DOHH2 (cell line): Measurements from ENCODE around the gene ATP7A.

Experiments
- H3F3A ChIP-seq: fragments of 200-600 bp; sonication (generic), shearing (Covaris generic); 2 replicates; pipeline ENCODE4 v1.6.0; 2016; ENCODE audit warnings: antibody characterized with exemption, mild to moderate bottlenecking; ENCODE audit not compliant: control insufficient read depth, insufficient read depth
- H3K27ac ChIP-seq: fragments of 200-600 bp; sonication (generic); 2 replicates; pipeline ENCODE4 v1.5.1; 2014; ENCODE audit warnings: low read depth, mild to moderate bottlenecking, low read length, moderate library complexity
- H3K27me3 ChIP-seq: fragments of 200-600 bp; sonication (generic); 2 replicates; pipeline ENCODE4 v1.6.1; 2014; ENCODE audit warnings: mild to moderate bottlenecking, low read length, mixed read lengths; ENCODE audit not compliant: control insufficient read depth
- H3K36me3 ChIP-seq: fragments of 200-600 bp; sonication (generic); 2 replicates; pipeline ENCODE4 v1.6.1; 2014; ENCODE audit warnings: mild to moderate bottlenecking, low read length, moderate library complexity, mixed read lengths; ENCODE audit not compliant: control insufficient read depth
- H3K4me1 ChIP-seq: fragments of 200-600 bp; sonication (generic); 2 replicates; pipeline ENCODE4 v1.6.1; 2014; ENCODE audit warnings: mild to moderate bottlenecking, low read length, mixed read lengths; ENCODE audit not compliant: control insufficient read depth
- H3K4me2 ChIP-seq: fragments of 200-600 bp; sonication (generic); 2 replicates; pipeline ENCODE4 v1.6.0; 2014; ENCODE audit warnings: mild to moderate bottlenecking, low read length, moderate library complexity
- H3K4me3 ChIP-seq: fragments of 200-600 bp; sonication (generic); 2 replicates; pipeline ENCODE4 v1.5.1; 2014; ENCODE audit warnings: mild to moderate bottlenecking, low read length, mixed read lengths
- H3K79me2 ChIP-seq: fragments of 200-600 bp; sonication (generic); 2 replicates; pipeline ENCODE4 v1.6.1; 2014; ENCODE audit warnings: mild to moderate bottlenecking, low read length, mixed read lengths; ENCODE audit not compliant: control insufficient read depth
- H3K9me2 ChIP-seq: fragments of 200-600 bp; sonication (generic); replicated peaks from 2 replicates; pipeline ENCODE4 v1.6.1; 2014; ENCODE audit warnings: mild to moderate bottlenecking, low read length, mixed read lengths; ENCODE audit not compliant: control insufficient read depth
- H3K9me3 ChIP-seq: fragments of 200-600 bp; sonication (generic); 2 replicates; pipeline ENCODE4 v1.6.1; 2014; ENCODE audit warnings: antibody characterized with exemption, low read length, mixed read lengths; ENCODE audit not compliant: control insufficient read depth, insufficient read depth
- H4K20me1 ChIP-seq: fragments of 200-600 bp; sonication (generic); 2 replicates; pipeline ENCODE4 v1.6.0; 2014; ENCODE audit warnings: low read depth, mild to moderate bottlenecking, antibody characterized with exemption, low read length, moderate library complexity; ENCODE audit not compliant: control insufficient read depth, insufficient read depth
- CTCF ChIP-seq: fragments of 200-600 bp; sonication (generic); IDR thresholded peaks from one replicate; pipeline ENCODE4 v1.5.1; 2014; ENCODE audit warnings: antibody characterized with exemption, mild to moderate bottlenecking, low read depth, low read length; ENCODE audit not compliant: poor library complexity, severe bottlenecking
- EZH2phosphoT487 ChIP-seq: fragments of 200-600 bp; sonication (generic); IDR thresholded peaks from 2 replicates; pipeline ENCODE4 v1.6.1; 2017; ENCODE audit warnings: borderline replicate concordance, mild to moderate bottlenecking, antibody characterized with exemption, low read length, moderate library complexity, mixed read lengths

The ATP7A gene

DNA sequence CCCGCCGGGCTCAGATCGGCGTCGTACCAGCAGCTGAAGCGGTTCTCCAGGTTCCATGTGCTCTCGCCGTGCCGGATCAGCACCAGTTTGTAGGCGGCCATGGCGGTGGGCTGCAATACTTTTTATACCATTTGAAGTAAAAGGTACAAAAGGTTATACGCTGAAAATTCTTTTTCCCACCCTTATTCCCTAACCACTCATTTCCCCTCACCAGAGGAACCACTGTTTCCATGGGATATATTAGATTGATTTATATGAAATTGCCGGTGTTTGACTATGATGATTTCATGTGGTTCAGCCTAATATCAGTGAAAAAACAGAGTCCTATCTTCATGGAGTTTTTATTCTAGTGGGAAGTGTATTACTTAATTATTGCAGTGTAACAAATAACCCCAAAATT is 59.0 kb downstream of the ATP7A start, which contains the start of gene PGAM4:
Gene PGAM4, minus strand, starts transcription at position 101 of the 400 bp plus-strand sequence. Its CDS starts 0 bp downstream, at position 101.
- TF ChIP-seq CTCF = no peak
- no peak for TF ChIP-seq EZH2phosphoT487
- H3K4me1 ChIP-seq = no peaks in the 10 kb centered on the region
- no peaks in the 10 kb centered on the region for H3K79me2 ChIP-seq
- H3K36me3 ChIP-seq = no peaks in the 10 kb centered on the region
- no peaks in the 10 kb centered on the region for H3K9me2 ChIP-seq
- no peak within 1 kb of the TSS for H3K4me3 ChIP-seq
- H3F3A ChIP-seq = no peaks in the 10 kb centered on the region
- no peak within 1 kb of the TSS for H3K27ac ChIP-seq
- no peaks in the 10 kb centered on the region for H4K20me1 ChIP-seq
- no peak within 1 kb of the TSS for H3K4me2 ChIP-seq
- H3K9me3 ChIP-seq = no peaks in the 10 kb centered on the region
- H3K27me3 ChIP-seq = no peaks in the 10 kb centered on the region

- Histone ChIP-seq H3F3A (no peaks in the 10 kb centered on the region), H3K27me3 (no peaks in the 10 kb centered on the region), H3K79me2 (no peaks in the 10 kb centered on the region), H3K4me2 (no peak overlapping the region), H3K4me1 (no peaks in the 10 kb centered on the region), H3K36me3 (no peaks in the 10 kb centered on the region), H3K27ac (no peak overlapping the region), H3K9me2 (no peaks in the 10 kb centered on the region), H3K4me3 (no peak overlapping the region), H3K9me3 (no peaks in the 10 kb centered on the region), H4K20me1 (no peaks in the 10 kb centered on the region)
- TF ChIP-seq EZH2phosphoT487 (no peak), CTCF (no peak)
Measured at GRCh38 chrX:77975755-77976154, 65.3 kb downstream of the ATP7A start.

- Histone ChIP-seq H3K4me3 (no peak overlapping the region), H3K36me3 (no peaks in the 10 kb centered on the region), H3K27ac (no peak overlapping the region), H3K4me1 (no peaks in the 10 kb centered on the region), H4K20me1 (no peaks in the 10 kb centered on the region), H3K27me3 (no peaks in the 10 kb centered on the region), H3K4me2 (no peak overlapping the region), H3K9me2 (no peaks in the 10 kb centered on the region), H3K79me2 (no peaks in the 10 kb centered on the region), H3K9me3 (no peaks in the 10 kb centered on the region), H3F3A (no peaks in the 10 kb centered on the region)
- no peak for TF ChIP-seq EZH2phosphoT487
- TF ChIP-seq CTCF = no peak
Measured at GRCh38 chrX:77977095-77977494, 66.6 kb downstream of the ATP7A start.
